Endothelial cell of umbilical vein (primary cell): ENCODE results near the gene PCDH17. TPM values are rescaled to one million over a fixed set of nuclear protein-coding genes. Genes with fewer than 3 reads are reported as not detected.

Experiments
- BruUV-seq: library from RNA; stranded (reverse); fragments of 400-500 nt; replicated peaks from 2 replicates; lab custom pipeline; 2021; lab: Mats Ljungman, UMichigan
- CTCF ChIA-PET: fragments of 300-600, 350-600 bp; sonication (Branson Sonifier 250); formaldehyde crosslinking; loops from one replicate; lab custom pipeline; 2021; ENCODE audit warnings: antibody characterized with exemption, inconsistent platforms; lab: Charles Lee
- POLR2A ChIA-PET: fragments of 300-600, 350-600 bp; sonication (Branson Sonifier 250); formaldehyde crosslinking; loops from one replicate; lab custom pipeline; 2021; ENCODE audit warnings: antibody characterized with exemption, inconsistent platforms; lab: Charles Lee
- DNase-seq: peaks from one replicate; pipeline ENCODE4 v3.0.0-alpha.2; 2011; ENCODE audit warnings: low read depth, low spot score
- FAIRE-seq: peaks from 2 replicates; lab custom pipeline; 2011; peaks lifted over from hg19 to GRCh38; lab: Jason Lieb, UNC
- H2AFZ ChIP-seq: 2 replicates; pipeline ENCODE4 v1.6.0; 2012; ENCODE audit warnings: low read depth, low read length, control low read depth, inconsistent platforms
- H3K27ac ChIP-seq: 2 replicates; pipeline ENCODE4 v1.5.1; 2011; ENCODE audit warnings: low read depth, mild to moderate bottlenecking, control low read depth, low read length, moderate library complexity; ENCODE audit not compliant: insufficient read depth
- H3K27me3 ChIP-seq, 2 experiments: 2 replicates each; pipeline versions ENCODE4 v1.6.0 to v1.6.1; 2011; ENCODE audit warnings: low read length in 2 of 2, mixed read lengths in 1 of 2; ENCODE audit not compliant: control insufficient read depth in 2 of 2, insufficient read depth in 2 of 2
- H3K36me3 ChIP-seq, 2 experiments: 2 replicates in 1 of 2; 3 replicates in 1 of 2; pipeline ENCODE4 v1.5.1; 2011; ENCODE audit warnings: low read length in 2 of 2, mild to moderate bottlenecking in 1 of 2, moderate library complexity in 1 of 2; ENCODE audit not compliant: control insufficient read depth in 2 of 2, insufficient read depth in 2 of 2; ENCODE audit errors: extremely low read depth in 1 of 2
- H3K4me1 ChIP-seq: 3 replicates; pipeline ENCODE4 v1.5.1; 2011; ENCODE audit warnings: mild to moderate bottlenecking, low read length; ENCODE audit not compliant: control insufficient read depth, insufficient read depth; ENCODE audit errors: extremely low read depth
- H3K4me2 ChIP-seq: 2 replicates; pipeline ENCODE4 v1.6.1; 2011; ENCODE audit warnings: low read length, control low read depth, mixed read lengths; ENCODE audit not compliant: insufficient read depth
- H3K4me3 ChIP-seq, 3 experiments: fragments of 200-600 bp in 1 of 3; sonication (generic), shearing (Covaris generic) in 1 of 3; replicated peaks in 1 of 3; 2 replicates each; pipeline ENCODE4 v1.5.1; 2011 to 2016; ENCODE audit warnings: control low read depth in 3 of 3, low read length in 3 of 3, mild to moderate bottlenecking in 2 of 3, inconsistent platforms in 1 of 3, low read depth in 1 of 3, moderate library complexity in 1 of 3; ENCODE audit not compliant: insufficient read depth in 1 of 3
- H3K79me2 ChIP-seq: 2 replicates; pipeline ENCODE4 v1.6.0; 2012; ENCODE audit warnings: low read length, inconsistent platforms; ENCODE audit not compliant: control insufficient read depth, insufficient read depth
- H3K9ac ChIP-seq: replicated peaks from 2 replicates; pipeline ENCODE3; 2011; ENCODE audit warnings: low read length, control low read depth; ENCODE audit not compliant: insufficient read depth; ENCODE audit errors: extremely low read depth
- H3K9me1 ChIP-seq: replicated peaks from 3 replicates; pipeline ENCODE4 v1.6.0; 2011; ENCODE audit warnings: mild to moderate bottlenecking, low read length; ENCODE audit not compliant: control insufficient read depth, insufficient read depth; ENCODE audit errors: extremely low read depth
- H3K9me3 ChIP-seq: replicated peaks from 2 replicates; pipeline ENCODE4 v1.5.1; 2012; ENCODE audit warnings: low read length, inconsistent platforms; ENCODE audit not compliant: control insufficient read depth, insufficient read depth
- H4K20me1 ChIP-seq: replicated peaks from 2 replicates; pipeline ENCODE3; 2011; ENCODE audit warnings: mild to moderate bottlenecking, low read length; ENCODE audit not compliant: control insufficient read depth, insufficient read depth; ENCODE audit errors: extremely low read depth
- CTCF ChIP-seq, 2 donors: IDR thresholded peaks; 1 replicate in 1 of 2; 2 replicates in 1 of 2; pipeline ENCODE4 v1.5.1; 2011; ENCODE audit warnings: low read length in 2 of 2, mild to moderate bottlenecking in 2 of 2, moderate library complexity in 2 of 2, control low read depth in 1 of 2, inconsistent platforms in 1 of 2, low read depth in 1 of 2; ENCODE audit not compliant: insufficient read depth in 1 of 2; ENCODE audit errors: extremely low read depth in 1 of 2
- EZH2 ChIP-seq: IDR thresholded peaks from 2 replicates; pipeline ENCODE4 v1.6.1; 2012; ENCODE audit warnings: borderline replicate concordance, low read depth, mild to moderate bottlenecking, moderate library complexity, low read length, inconsistent platforms; ENCODE audit not compliant: severe bottlenecking
- JUN ChIP-seq: IDR thresholded peaks from 2 replicates; pipeline ENCODE4 v1.6.1; 2011; ENCODE audit warnings: borderline replicate concordance, low read depth; ENCODE audit not compliant: insufficient read length, insufficient read depth
- dilution Hi-C: fragments of 300-500 bp; cut with MboI; formaldehyde crosslinking; loops from one replicate; pipeline ENCODE4 v1.15.0; 2019; ENCODE audit warnings: low sequenced_read_pairs; ENCODE audit not compliant: extremely low pct_ligation_motif_present
- intact Hi-C: fragments of 100-400 bp; cut with micrococcal nuclease; formaldehyde crosslinking; loops from one replicate; pipeline ENCODE4 v1.10.0; 2022
- polyA plus RNA-seq, 4 experiments: library from polyadenylated mRNA; depleted of rRNA in 3 of 4; stranded (reverse) in 3 of 4; unstranded in 1 of 4; fragments of >200 nt; gene quantifications; 2 replicates each; pipeline versions ENCODE4 v1.2.1 to v1.2.3, GENCODE V29; 2011 to 2012; ENCODE audit warnings: missing spikeins in 1 of 4
- total RNA-seq: library from RNA; stranded (reverse); gene quantifications from 2 replicates; pipeline ENCODE4 v1.2.3, GENCODE V29; 2021

Gene PCDH17
- total and polyA plus RNA-seq, 2 donors (not counting 3 experiments of a cell fraction or from before 2014, with no cell fraction given) = 2.1 to 4.2 TPM

- peak overlapping the region; percentile 7 to 43 (median 39) for H3K4me3 ChIP-seq
- TF ChIP-seq JUN (no peak), EZH2 (peak; percentile 5), CTCF (IDR thresholded peaks at IDR 0.05; ENCODE audit: extremely low read depth in 1 of 2, insufficient read depth in 1 of 2, low read depth in 1 of 2, low read length in 2 of 2) (peak; percentile 26 to 48)
- no peaks in the 10 kb centered on the region for H3K9me1 ChIP-seq
- CTCF ChIA-PET = interaction anchor here (0.7 to 4.8 kb wide), 20 partner anchors 8 to 1684 kb away, joined by 3 to 57 read pairs (median 4); no protein-coding TSS in a partner anchor
- peak overlapping the region; percentile 54 for H3K4me2 ChIP-seq
- FAIRE-seq (peak; percentile 33), DNase-seq (peak; percentile 36)
- intact Hi-C loops = loop anchor here (5.0 to 10.0 kb wide), 4 partner anchors 671 to 1898 kb away; no protein-coding TSS in a partner anchor
- POLR2A ChIA-PET = interaction anchor here (0.6 kb wide), 1 partner anchor 1162 kb away, joined by 4 read pairs; no protein-coding TSS in a partner anchor
- no peak overlapping the region for H3K9ac ChIP-seq
- H3K27me3 ChIP-seq = peaks cover 5 to 9% of the 10 kb centered on the region in 2 experiments
- dilution Hi-C loops = no loop called here
- H3K4me1 ChIP-seq = peaks cover 29% of the 10 kb centered on the region
- H3K79me2 ChIP-seq = no peaks in the 10 kb centered on the region
- H3K36me3 ChIP-seq = no peaks in the 10 kb centered on the region
- no peaks in the 10 kb centered on the region for H4K20me1 ChIP-seq
- H2AFZ ChIP-seq = peak overlapping the region; percentile 80
- H3K27ac ChIP-seq = no peak overlapping the region
- no TSS peak for BruUV-seq
- H3K9me3 ChIP-seq = no peaks in the 10 kb centered on the region
Measured at GRCh38 chr13:57633950-57634838, 2.6 kb downstream of the PCDH17 start.
